Measurements from ENCODE around the gene SPINT2. TPM values are rescaled to one million over a fixed set of nuclear protein-coding genes. Genes with fewer than 3 reads are reported as not detected.
A peak's percentile ranks its signal among the peaks of the same experiment; 100 is the strongest.

The SPINT2 gene
- total RNA-seq, 4 donors from 2014 or later: 11.8 to 72.8 (median 29.4) TPM

GRCh38 chr19:38298821-38299680 lies 34.7 kb downstream of the SPINT2 start:
- Histone ChIP-seq H3K27ac (no peak overlapping the region), H3K36me3 (no peaks in the 10 kb centered on the region), H3K9me3 (no peaks in the 10 kb centered on the region), H3K27me3 (no peaks in the 10 kb centered on the region), H3K4me3 (no peak overlapping the region), H3K4me1 (no peaks in the 10 kb centered on the region)
- intact Hi-C loops (cut with DNase I; ENCODE audit: low total_unique reads): no loop called here
- no peak for DNase-seq
- TF ChIP-seq POLR2A (IDR thresholded peaks at IDR 0.05) (no peak), CTCF (IDR thresholded peaks at IDR 0.05) (no peak)

GRCh38 chr19:38303517-38304351 lies 39.4 kb downstream of the SPINT2 start, which contains the start of gene C19orf33:
Gene C19orf33, plus strand, starts transcription at chr19:38304251. Its CDS starts 11 bp downstream, at chr19:38304262.
- Histone ChIP-seq H3K27me3 (no peaks in the 10 kb centered on the region), H3K36me3 (no peaks in the 10 kb centered on the region), H3K4me3 (no peak within 1 kb of the TSS), H3K9me3 (no peaks in the 10 kb centered on the region), H3K27ac (no peak within 1 kb of the TSS), H3K4me1 (no peaks in the 10 kb centered on the region)
- intact Hi-C loops (cut with DNase I; ENCODE audit: low total_unique reads): no loop called here
- no peak for DNase-seq
- TF ChIP-seq POLR2A (IDR thresholded peaks at IDR 0.05): no peak
- no peak for TF ChIP-seq CTCF (IDR thresholded peaks at IDR 0.05)

GRCh38 chr19:38304352-38304865 lies 40.0 kb downstream of the SPINT2 start:
- H3K9me3 ChIP-seq: no peaks in the 10 kb centered on the region
- H3K27ac ChIP-seq: no peak overlapping the region
- TF ChIP-seq CTCF (IDR thresholded peaks at IDR 0.05) (no peak), POLR2A (IDR thresholded peaks at IDR 0.05) (no peak)
- no peaks in the 10 kb centered on the region for H3K36me3 ChIP-seq
- intact Hi-C loops (cut with DNase I; ENCODE audit: low total_unique reads): no loop called here
- H3K27me3 ChIP-seq: no peaks in the 10 kb centered on the region
- H3K4me3 ChIP-seq: no peak overlapping the region
- H3K4me1 ChIP-seq: no peaks in the 10 kb centered on the region
- no peak for DNase-seq

GRCh38 chr19:38304866-38305429 lies 40.6 kb downstream of the SPINT2 start:
- no peak overlapping the region for H3K27ac ChIP-seq
- no peaks in the 10 kb centered on the region for H3K27me3 ChIP-seq
- H3K36me3 ChIP-seq: no peaks in the 10 kb centered on the region
- H3K9me3 ChIP-seq: no peaks in the 10 kb centered on the region
- H3K4me3 ChIP-seq: no peak overlapping the region
- no peak for DNase-seq
- no peaks in the 10 kb centered on the region for H3K4me1 ChIP-seq
- intact Hi-C loops (cut with DNase I; ENCODE audit: low total_unique reads): no loop called here
- TF ChIP-seq POLR2A (IDR thresholded peaks at IDR 0.05) (peak in 1 of 2 donors; percentile 24), CTCF (IDR thresholded peaks at IDR 0.05) (no peak)
